Mammary epithelial cell (primary cell): ENCODE measurements around the gene MYL10.

Experiments
- CTCF ChIP-seq, 2 donors: IDR thresholded peaks in 1 of 2; conservative IDR thresholded peaks in 1 of 2; 2 replicates each; pipeline ENCODE4 v1.5.1; 2011 to 2012; ENCODE audit warnings: inconsistent platforms in 2 of 2, low read length in 2 of 2, mild to moderate bottlenecking in 2 of 2, control low read depth in 1 of 2, low read depth in 1 of 2; ENCODE audit not compliant: insufficient read depth in 1 of 2; ENCODE audit errors: extremely low read depth in 1 of 2
- EZH2 ChIP-seq: IDR thresholded peaks from 2 replicates; pipeline ENCODE4 v1.6.1; 2012; ENCODE audit warnings: low read length, inconsistent platforms, borderline replicate concordance

GRCh38 chr7:101564778-101565211, 64.3 kb downstream of the MYL10 start:
- no peak for TF ChIP-seq CTCF (conservative IDR thresholded peaks at IDR 0.05 in 1 of 2, IDR thresholded peaks at IDR 0.05 in 1 of 2; ENCODE audit: extremely low read depth in 1 of 2, insufficient read depth in 1 of 2, low read depth in 1 of 2, low read length in 2 of 2)
- TF ChIP-seq EZH2: no peak
